ENCODE measurements around the gene ACBD4.

GRCh38 chr17:45120558-45120957, 14.9 kb upstream of the ACBD4 start:
- TF ChIP-seq CTCF (conservative IDR thresholded peaks at IDR 0.05; ENCODE audit: low read depth, low read length) (no peak), EZH2 (IDR thresholded peaks at IDR 0.05; ENCODE audit: borderline replicate concordance, low read depth, low read length, poor library complexity, severe bottlenecking) (no peak)
